H1 (cell line): ENCODE data around the gene SPINK5. TPM values are rescaled to one million over a fixed set of nuclear protein-coding genes. Genes with fewer than 3 reads are reported as not detected.

Experiments
- CTCF ChIA-PET: fragments of 300-600 bp; sonication (Branson Sonifier 250); formaldehyde crosslinking; loops from one replicate; lab custom pipeline; 2021; ENCODE audit not compliant: partially characterized antibody; lab: Charles Lee
- POLR2A ChIA-PET: fragments of 300-600 bp; sonication (Branson Sonifier 250); formaldehyde crosslinking; loops from one replicate; lab custom pipeline; 2021; ENCODE audit warnings: inconsistent platforms; ENCODE audit not compliant: partially characterized antibody; lab: Charles Lee
- DNase-seq, 2 experiments: peaks; one replicate each; pipeline versions ENCODE4 v3.0.0 to v3.0.0-alpha.2; 2010 to 2022; ENCODE audit warnings: low spot score in 2 of 2, low read depth in 1 of 2, mixed read lengths in 1 of 2
- FAIRE-seq: peaks from 2 replicates; lab custom pipeline; 2011; peaks lifted over from hg19 to GRCh38; lab: Jason Lieb, UNC
- H2AFZ ChIP-seq: 2 replicates; pipeline ENCODE4 v1.8.1; 2012; ENCODE audit warnings: low read length, inconsistent platforms
- H2AK5ac ChIP-seq: 2 replicates; pipeline ENCODE4 v1.6.1; 2013; ENCODE audit warnings: low read depth, low read length
- H2BK120ac ChIP-seq: replicated peaks from 2 replicates; pipeline ENCODE3; 2013; ENCODE audit warnings: low read depth, low read length, inconsistent platforms
- H2BK12ac ChIP-seq: 2 replicates; pipeline ENCODE4 v1.6.1; 2013; ENCODE audit warnings: low read depth, low read length
- H2BK15ac ChIP-seq: 2 replicates; pipeline ENCODE4 v1.6.1; 2013; ENCODE audit warnings: low read length
- H2BK20ac ChIP-seq: 2 replicates; pipeline ENCODE4 v1.6.1; 2013; ENCODE audit warnings: low read length
- H2BK5ac ChIP-seq: 2 replicates; pipeline ENCODE4 v1.6.1; 2013; ENCODE audit warnings: low read depth, low read length
- H3K14ac ChIP-seq: 2 replicates; pipeline ENCODE4 v1.6.1; 2013; ENCODE audit warnings: inconsistent platforms; ENCODE audit not compliant: insufficient read length
- H3K18ac ChIP-seq: 2 replicates; pipeline ENCODE4 v1.6.1; 2013; ENCODE audit warnings: low read length; ENCODE audit errors: extremely low read depth
- H3K23ac ChIP-seq: 2 replicates; pipeline ENCODE4 v1.6.1; 2013; ENCODE audit warnings: inconsistent platforms; ENCODE audit not compliant: insufficient read length
- H3K23me2 ChIP-seq: 2 replicates; pipeline ENCODE4 v1.6.1; 2013; ENCODE audit warnings: low read depth, low read length
- H3K27ac ChIP-seq: 2 replicates; pipeline ENCODE4 v1.6.1; 2011; ENCODE audit warnings: low read depth, low read length, inconsistent platforms
- H3K27me3 ChIP-seq, 4 experiments: replicated peaks in 1 of 4; 1 replicate in 1 of 4; 2 replicates in 3 of 4; pipeline versions ENCODE4 v1.6.1 to v1.8.1; 2011 to 2013; ENCODE audit warnings: low read length in 3 of 4, mild to moderate bottlenecking in 3 of 4, inconsistent platforms in 2 of 4, mixed read lengths in 2 of 4, moderate library complexity in 1 of 4; ENCODE audit not compliant: control insufficient read depth in 3 of 4, insufficient read depth in 3 of 4; ENCODE audit errors: extremely low read depth in 1 of 4
- H3K36me3 ChIP-seq, 4 experiments: 2 replicates each; pipeline versions ENCODE4 v1.6.1 to v1.8.1; 2011 to 2013; ENCODE audit warnings: mild to moderate bottlenecking in 4 of 4, low read length in 3 of 4, moderate library complexity in 2 of 4, control low read depth in 1 of 4, inconsistent platforms in 1 of 4; ENCODE audit not compliant: insufficient read depth in 4 of 4, control insufficient read depth in 2 of 4
- H3K4ac ChIP-seq: replicated peaks from 2 replicates; pipeline ENCODE3; 2013; ENCODE audit warnings: low read length, low read depth, mixed read lengths, inconsistent platforms; ENCODE audit not compliant: insufficient read length
- H3K4me1 ChIP-seq, 4 experiments: replicated peaks in 1 of 4; 1 replicate in 1 of 4; 2 replicates in 3 of 4; pipeline versions ENCODE4 v1.6.1 to v1.8.1; 2011 to 2013; ENCODE audit warnings: low read length in 3 of 4, inconsistent platforms in 2 of 4, mixed read lengths in 1 of 4; ENCODE audit not compliant: insufficient read depth in 4 of 4, control insufficient read depth in 3 of 4
- H3K4me2 ChIP-seq, 2 experiments: 2 replicates each; pipeline versions ENCODE4 v1.6.1 to v1.8.1; 2011 to 2013; ENCODE audit warnings: low read depth in 2 of 2, low read length in 2 of 2, control low read depth in 1 of 2, inconsistent platforms in 1 of 2, mild to moderate bottlenecking in 1 of 2; ENCODE audit not compliant: insufficient read depth in 1 of 2
- H3K4me3 ChIP-seq, 4 experiments: fragments of 200-600, 300-600 bp in 1 of 4; sonication (generic), shearing (Covaris generic), sonication (Bioruptor Twin) in 1 of 4; 2 replicates each; pipeline versions ENCODE4 v1.5.1 to v1.8.1; 2011 to 2016; ENCODE audit warnings: low read length in 4 of 4, low read depth in 3 of 4, control low read depth in 2 of 4, inconsistent platforms in 2 of 4, mild to moderate bottlenecking in 2 of 4, mixed read lengths in 1 of 4, moderate library complexity in 1 of 4; ENCODE audit not compliant: insufficient read depth in 2 of 4; ENCODE audit errors: extremely low read depth in 1 of 4
- H3K56ac ChIP-seq: replicated peaks from 2 replicates; pipeline ENCODE3; 2013; ENCODE audit warnings: low read depth, mild to moderate bottlenecking, mixed read lengths, low read length, inconsistent platforms; ENCODE audit not compliant: insufficient read length
- H3K79me1 ChIP-seq: 2 replicates; pipeline ENCODE4 v1.6.1; 2013; ENCODE audit warnings: low read depth, low read length, control low read depth
- H3K79me2 ChIP-seq, 2 experiments: 2 replicates each; pipeline versions ENCODE4 v1.6.1 to v1.8.1; 2012 to 2013; ENCODE audit warnings: low read length in 2 of 2, mild to moderate bottlenecking in 2 of 2, inconsistent platforms in 1 of 2; ENCODE audit not compliant: insufficient read depth in 2 of 2, control insufficient read depth in 1 of 2
- H3K9ac ChIP-seq, 4 experiments: replicated peaks in 1 of 4; 1 replicate in 1 of 4; 2 replicates in 3 of 4; pipeline versions ENCODE4 v1.6.1 to v1.8.1; 2011 to 2013; ENCODE audit warnings: low read depth in 3 of 4, low read length in 3 of 4, control low read depth in 2 of 4, mild to moderate bottlenecking in 2 of 4, moderate library complexity in 2 of 4, inconsistent platforms in 1 of 4; ENCODE audit errors: extremely low read depth in 1 of 4
- H3K9me3 ChIP-seq, 2 experiments: 2 replicates each; pipeline versions ENCODE4 v1.6.1 to v1.8.1; 2012 to 2013; ENCODE audit warnings: mild to moderate bottlenecking in 2 of 2, moderate library complexity in 2 of 2, control low read depth in 1 of 2, inconsistent platforms in 1 of 2, low read depth in 1 of 2, low read length in 1 of 2, mixed read lengths in 1 of 2; ENCODE audit not compliant: insufficient read depth in 2 of 2
- H4K20me1 ChIP-seq, 2 experiments: replicated peaks in 1 of 2; 2 replicates each; pipeline versions ENCODE3 to v1.8.1; 2011 to 2013; ENCODE audit warnings: inconsistent platforms in 2 of 2, low read length in 2 of 2, mild to moderate bottlenecking in 1 of 2; ENCODE audit not compliant: insufficient read depth in 2 of 2, control insufficient read depth in 1 of 2
- H4K5ac ChIP-seq: 2 replicates; pipeline ENCODE4 v1.6.1; 2013; ENCODE audit warnings: low read length, low read depth, mixed read lengths, inconsistent platforms; ENCODE audit not compliant: insufficient read length
- H4K8ac ChIP-seq: 2 replicates; pipeline ENCODE4 v1.8.0; 2013; ENCODE audit warnings: mild to moderate bottlenecking, moderate library complexity, low read length, inconsistent platforms; ENCODE audit not compliant: insufficient read depth; ENCODE audit errors: extremely low read depth
- H4K91ac ChIP-seq: replicated peaks from 2 replicates; pipeline ENCODE3; 2013; ENCODE audit warnings: low read length, mixed read lengths, inconsistent platforms; ENCODE audit not compliant: insufficient read length
- BCL11A ChIP-seq, 2 experiments: IDR thresholded peaks; one replicate each; pipeline ENCODE4 v1.6.1; 2011; ENCODE audit warnings: low read depth in 2 of 2, low read length in 2 of 2, mild to moderate bottlenecking in 2 of 2
- CEBPB ChIP-seq: IDR thresholded peaks from 2 replicates; pipeline ENCODE4 v1.6.1; 2012; ENCODE audit warnings: low read depth, low read length
- EP300 ChIP-seq, 2 experiments: IDR thresholded peaks; 1 replicate in 1 of 2; 2 replicates in 1 of 2; pipeline ENCODE4 v1.6.1; 2011 to 2012; ENCODE audit warnings: low read depth in 2 of 2, low read length in 2 of 2, mild to moderate bottlenecking in 2 of 2, borderline replicate concordance in 1 of 2, inconsistent platforms in 1 of 2, moderate library complexity in 1 of 2
- GABPA ChIP-seq: IDR thresholded peaks from 2 replicates; pipeline ENCODE4 v1.6.1; 2011; ENCODE audit warnings: mild to moderate bottlenecking, low read length, moderate library complexity, borderline replicate concordance; ENCODE audit not compliant: insufficient read depth
- HDAC6 ChIP-seq: IDR thresholded peaks from one replicate; pipeline ENCODE4 v1.7.1; 2012; ENCODE audit warnings: low read depth, mild to moderate bottlenecking, inconsistent platforms, low read length, moderate library complexity
- MAFK ChIP-seq: IDR thresholded peaks from 2 replicates; pipeline ENCODE4 v1.6.1; 2012; ENCODE audit warnings: low read depth, mild to moderate bottlenecking, improper control_type of control experiment, low read length
- PHF8 ChIP-seq: fragments of 200-600 bp; sonication (generic); conservative IDR thresholded peaks from 2 replicates; pipeline ENCODE4 v1.7.1; 2012; ENCODE audit warnings: low read depth, mild to moderate bottlenecking, inconsistent platforms, low read length, moderate library complexity
- POLR2AphosphoS5 ChIP-seq: IDR thresholded peaks from 2 replicates; pipeline ENCODE4 v1.6.1; 2011; ENCODE audit warnings: low read depth, low read length
- WGBS, 2 experiments: shearing (Covaris generic) in 1 of 2; methylation state at CpG; one replicate each; pipeline versions ENCODE4 v1.1.6 to v1.1.7; 2013 to 2015; ENCODE audit warnings: low lambda C conversion rate in 2 of 2, mixed read lengths in 2 of 2, inconsistent platforms in 1 of 2, low coverage in 1 of 2, missing lambda C conversion rate in 1 of 2; ENCODE audit not compliant: insufficient replicate concordance in 2 of 2, insufficient coverage in 1 of 2, insufficient read length in 1 of 2; ENCODE audit errors: extremely low coverage in 1 of 2, missing lambda C conversion rate in 1 of 2; 5-methylcytosine and 5-hydroxymethylcytosine counted together
- polyA plus RNA-seq, 7 experiments: library from polyadenylated mRNA; depleted of rRNA in 3 of 7; stranded (reverse) in 5 of 7; unstranded in 2 of 7; fragments of >200 nt in 5 of 7; fragments of 200-250 nt in 2 of 7; gene quantifications; 1 replicate in 5 of 7; 2 replicates in 1 of 7; 4 replicates in 1 of 7; pipeline versions ENCODE4 v1.2.1 to v1.2.3, GENCODE V29; 2011 to 2013; ENCODE audit warnings: missing spikeins in 2 of 7, mixed read lengths in 2 of 7
- total RNA-seq: library from RNA; stranded (reverse); fragmentation: NEBNext Ultra II Directional; extraction: Animal tissue kit (Norgen Biotek cat#: 25700); gene quantifications from 2 replicates; pipeline ENCODE4 v1.2.1, GENCODE V29; 2021

SPINK5 gene
- total and polyA plus RNA-seq, 2 of the 8 experiments (the other 6 are each of a cell fraction or from before 2014, with no cell fraction given): 1.4 to 2.2 TPM

DNA sequence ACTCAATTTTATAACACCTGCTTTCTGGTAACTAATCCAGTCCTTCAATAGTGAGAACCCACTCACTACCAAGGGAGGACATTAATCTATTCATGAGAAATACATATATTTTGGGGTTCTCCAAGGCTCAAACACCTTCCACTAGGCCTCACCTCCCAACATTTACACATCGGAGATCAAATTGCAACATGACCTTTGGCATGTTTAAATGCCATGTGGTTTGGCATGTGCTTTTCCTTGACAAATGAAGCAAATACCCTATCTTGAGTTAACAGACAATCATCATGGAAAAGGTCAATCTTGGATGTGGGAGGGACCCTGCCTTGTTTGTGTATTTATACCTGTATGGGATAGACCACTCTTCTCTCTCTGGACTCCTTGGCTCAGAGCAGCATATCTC lies 82.7 kb downstream of the SPINK5 start:
- Histone ChIP-seq H2AK5ac (no peak overlapping the region), H3K27ac (no peak overlapping the region), H3K27me3 (peaks cover 0 to 1% (median 0%) of the 10 kb centered on the region in 4 experiments; a peak in 1 of 7 replicates), H2BK12ac (no peak overlapping the region), H2BK20ac (no peak overlapping the region), H4K8ac (no peak overlapping the region), H3K36me3 (no peaks in the 10 kb centered on the region), H2BK15ac (no peak overlapping the region), H3K23me2 (no peaks in the 10 kb centered on the region), H3K9me3 (no peaks in the 10 kb centered on the region), H3K23ac (no peak overlapping the region), H3K18ac (no peak overlapping the region), H4K5ac (no peak overlapping the region), H3K14ac (no peak overlapping the region), H3K56ac (no peak overlapping the region), H2BK5ac (no peak overlapping the region), H3K4me2 (no peak overlapping the region), H3K79me2 (no peaks in the 10 kb centered on the region), H3K4ac (no peak overlapping the region), H3K4me1 (no peaks in the 10 kb centered on the region), H4K20me1 (no peaks in the 10 kb centered on the region), H3K79me1 (no peaks in the 10 kb centered on the region), H4K91ac (no peak overlapping the region), H3K9ac (no peak overlapping the region), H2AFZ (no peak overlapping the region), H2BK120ac (no peak overlapping the region), H3K4me3 (no peak overlapping the region)
- DNase-seq (no peak), FAIRE-seq (no peak)
- ChIA-PET CTCF (interaction anchor here (0.7 to 1.2 kb wide), 4 partner anchors 10 to 519 kb away, joined by 3 to 4 read pairs (median 3); no protein-coding TSS in a partner anchor), POLR2A (interaction anchor here (0.6 kb wide), 1 partner anchor 238 kb away, joined by 6 read pairs; no protein-coding TSS in a partner anchor)
- 100% methylated on average over 1 of the region's 1 CpG; no CpG with 5 or more reads in 1 of the 2 experiments for WGBS, 2 experiments
- TF ChIP-seq POLR2AphosphoS5 (no peak), HDAC6 (no peak), MAFK (no peak), EP300 (IDR thresholded peaks at IDR 0.05; ENCODE audit: borderline replicate concordance in 1 of 2, low read depth in 2 of 2, low read length in 2 of 2) (no peak), CEBPB (no peak), GABPA (no peak), BCL11A (IDR thresholded peaks at IDR 0.05; ENCODE audit: low read depth in 2 of 2, low read length in 2 of 2) (no peak), PHF8 (no peak)
